Measurements from ENCODE around the gene AIM2.
"Not testable (repeated sequence)": the region's sequence is repeated elsewhere in the genome, so short reads cannot be mapped to it uniquely, and the experiment has no call there.

AIM2 gene, protein sequence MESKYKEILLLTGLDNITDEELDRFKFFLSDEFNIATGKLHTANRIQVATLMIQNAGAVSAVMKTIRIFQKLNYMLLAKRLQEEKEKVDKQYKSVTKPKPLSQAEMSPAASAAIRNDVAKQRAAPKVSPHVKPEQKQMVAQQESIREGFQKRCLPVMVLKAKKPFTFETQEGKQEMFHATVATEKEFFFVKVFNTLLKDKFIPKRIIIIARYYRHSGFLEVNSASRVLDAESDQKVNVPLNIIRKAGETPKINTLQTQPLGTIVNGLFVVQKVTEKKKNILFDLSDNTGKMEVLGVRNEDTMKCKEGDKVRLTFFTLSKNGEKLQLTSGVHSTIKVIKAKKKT

DNA sequence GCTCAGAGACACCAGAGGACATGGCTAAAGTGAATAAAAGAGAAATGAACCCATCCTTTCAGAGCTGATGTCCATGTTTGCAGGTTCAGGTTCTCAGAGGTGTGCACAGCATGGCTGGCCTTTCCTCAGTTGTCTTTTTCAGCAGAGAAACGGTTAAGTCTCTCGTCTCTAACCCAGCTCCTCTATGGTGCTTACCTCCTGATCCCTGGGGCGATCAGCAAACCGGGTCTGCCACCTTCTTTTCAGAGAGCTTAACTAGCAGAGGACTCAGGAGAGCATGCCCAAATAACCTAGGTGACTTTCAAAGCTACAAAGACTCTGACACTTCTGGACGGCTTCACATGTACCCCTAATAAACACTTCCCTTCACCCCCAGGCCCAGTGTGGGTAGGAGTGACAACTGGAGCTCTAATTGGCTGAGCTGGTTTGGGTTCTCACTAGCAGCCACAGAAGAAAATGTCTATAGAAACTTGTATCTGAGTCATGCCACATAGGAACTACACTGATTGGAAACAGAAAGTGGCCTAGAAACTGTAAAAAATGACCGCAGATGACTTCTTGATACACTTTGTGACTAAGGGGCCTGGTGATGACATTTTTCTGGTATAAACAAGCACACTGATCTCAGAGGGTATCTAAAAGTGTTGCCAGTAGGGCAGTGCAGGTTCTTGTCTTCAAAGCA, at the start of gene AIM2:
TSS of gene AIM2 (minus strand) at position 329 of the 682 bp plus-strand sequence. CDS start 3,267 bp downstream, outside the sequence.
- no peak for DNase-seq

DNA sequence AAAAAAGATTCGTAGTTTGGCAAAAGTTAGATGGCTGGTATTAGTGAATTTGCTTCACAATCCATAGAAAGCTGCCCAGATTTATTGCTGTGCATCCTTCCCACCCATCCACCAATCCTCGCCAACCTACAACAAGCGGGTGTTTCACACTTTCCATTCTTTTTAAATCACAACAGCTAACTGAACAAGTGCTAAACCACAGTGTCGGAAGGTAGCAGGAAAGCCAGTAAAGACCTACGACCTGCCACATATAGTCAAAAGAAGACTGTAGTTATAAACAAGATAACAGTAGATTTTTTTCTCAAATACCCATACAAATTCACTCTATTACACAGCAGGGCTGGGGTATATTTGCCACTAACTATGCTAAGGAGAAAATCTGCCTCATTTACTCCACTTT, 47.0 kb upstream of the AIM2 start:
- DNase-seq = no peak

DNA sequence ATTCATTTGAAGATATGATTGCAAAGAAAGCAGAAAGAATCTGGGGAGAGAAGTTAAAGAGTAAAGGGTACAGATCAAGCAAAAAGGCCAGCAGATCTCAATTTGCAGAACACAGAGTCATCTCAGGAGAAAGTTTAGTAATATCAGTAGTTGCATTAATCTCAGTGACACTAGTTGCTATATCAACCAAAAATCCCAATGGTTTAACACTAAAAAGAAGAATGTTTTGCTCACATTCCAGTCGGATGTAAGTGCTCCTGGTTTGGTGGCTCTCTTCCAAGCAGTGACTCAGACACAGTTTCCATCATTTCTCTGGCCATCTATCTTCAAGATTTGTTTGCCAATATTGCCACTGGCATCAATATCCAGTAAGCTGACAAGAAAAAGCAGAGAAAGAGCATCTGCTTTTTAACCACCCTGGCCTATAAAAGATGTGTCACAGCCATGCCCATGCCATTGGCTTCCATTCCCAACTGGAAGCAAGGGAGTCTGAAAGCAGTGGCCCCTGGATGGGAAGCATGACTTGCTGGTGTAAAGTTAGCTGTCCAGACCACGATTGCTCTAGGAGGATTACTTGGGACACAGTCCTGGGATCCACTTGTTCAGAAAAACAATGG, 45.5 kb upstream of the AIM2 start:
- no peak for DNase-seq

DNA sequence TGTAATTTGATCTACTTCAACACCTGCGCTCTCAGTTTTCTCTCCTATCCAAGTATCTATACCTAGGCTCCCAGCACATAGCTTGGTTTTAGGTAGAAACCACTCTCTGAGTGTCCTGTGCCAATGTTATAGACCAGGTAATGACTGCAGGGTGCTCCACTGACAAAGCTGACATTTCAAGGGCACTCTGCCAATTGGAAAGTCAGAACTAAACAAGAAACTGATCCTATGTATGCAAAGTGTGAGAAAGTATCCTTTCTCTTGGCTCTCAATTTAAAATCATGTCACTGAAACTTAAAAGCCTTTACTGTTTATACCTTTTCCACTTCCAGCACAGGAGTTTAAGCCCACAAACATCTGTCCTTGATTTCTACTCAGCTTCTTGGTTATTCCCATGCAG, 45.0 kb upstream of the AIM2 start:
- no peak for DNase-seq

DNA sequence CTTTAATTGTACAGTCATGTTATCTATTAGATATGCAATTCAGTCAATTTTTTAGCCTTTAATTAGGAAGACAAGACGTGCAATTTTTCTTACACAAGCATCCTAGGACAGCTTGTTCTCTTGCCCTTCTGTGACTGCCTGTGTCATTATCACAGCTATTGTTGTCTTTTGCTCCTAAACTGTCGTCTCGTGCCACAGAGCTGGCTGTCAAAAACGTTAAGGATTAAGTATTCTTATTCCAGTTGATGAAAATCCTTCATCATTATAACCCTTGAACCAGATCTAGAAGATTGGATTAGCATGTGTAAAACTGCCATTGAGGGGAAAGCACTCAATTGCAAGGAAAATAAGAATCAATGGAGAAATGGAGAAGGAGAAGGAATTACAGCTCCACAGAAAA, 43.8 kb upstream of the AIM2 start:
- DNase-seq = no peak

DNA sequence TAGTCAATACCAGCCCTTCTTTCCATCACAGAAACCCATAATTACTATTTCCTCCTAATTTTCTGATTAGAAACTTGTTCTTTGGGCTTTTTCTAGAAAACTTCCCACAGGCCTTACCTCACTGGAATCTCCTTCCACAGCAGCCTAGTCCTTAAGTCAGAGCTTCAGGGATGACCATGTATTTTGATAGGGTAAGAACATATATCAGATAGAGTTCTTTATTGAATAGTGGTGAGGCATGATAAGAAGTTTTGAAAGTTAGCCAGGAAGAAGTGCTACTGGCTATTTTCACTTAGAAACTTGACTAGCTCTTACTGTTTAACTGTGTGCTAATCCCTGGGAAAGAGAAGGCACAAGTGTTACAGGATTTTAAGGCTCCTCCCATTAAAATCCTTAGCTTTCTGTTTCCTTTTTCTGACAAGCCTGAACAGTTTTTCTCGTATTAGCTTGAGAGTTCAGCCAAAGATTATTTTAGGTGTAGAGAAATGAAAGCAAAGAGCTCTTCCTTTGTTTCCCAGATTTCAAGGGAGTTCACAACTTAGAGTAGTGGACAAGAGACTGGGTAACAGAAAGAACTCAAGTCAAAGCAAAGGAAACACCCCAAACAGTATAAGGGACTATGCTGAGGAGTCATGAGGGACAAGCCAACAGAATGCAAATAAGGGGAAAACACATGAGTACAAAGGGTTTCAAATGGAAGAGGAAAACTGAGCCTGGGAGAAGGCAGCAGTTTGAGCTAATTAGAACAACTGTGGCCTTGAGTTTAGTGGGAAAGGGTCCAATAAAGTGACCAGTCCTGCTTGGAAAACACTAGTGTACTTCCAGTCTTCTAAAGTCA, 37.2 kb upstream of the AIM2 start:
- no peak for DNase-seq

DNA sequence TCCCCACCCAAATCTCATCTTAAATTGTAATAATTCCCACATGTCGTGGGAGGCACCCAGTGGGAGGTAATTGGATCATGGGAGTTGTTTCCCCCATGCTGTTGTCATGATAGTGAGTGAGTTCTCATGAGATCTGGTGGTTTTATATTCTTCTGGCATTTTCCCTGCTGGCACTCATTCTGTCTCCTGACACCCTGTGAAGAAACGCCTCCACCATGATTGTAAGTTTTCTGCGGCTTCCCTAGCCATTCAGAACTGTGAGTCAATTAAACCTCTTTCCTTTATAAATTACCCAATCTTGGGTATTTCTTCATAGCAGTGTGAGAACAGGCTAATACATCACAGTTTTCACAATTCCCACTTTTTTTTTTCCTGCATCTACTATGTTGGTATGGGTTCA, 26.5 kb upstream of the AIM2 start:
- not testable (repeated sequence) for DNase-seq

DNA sequence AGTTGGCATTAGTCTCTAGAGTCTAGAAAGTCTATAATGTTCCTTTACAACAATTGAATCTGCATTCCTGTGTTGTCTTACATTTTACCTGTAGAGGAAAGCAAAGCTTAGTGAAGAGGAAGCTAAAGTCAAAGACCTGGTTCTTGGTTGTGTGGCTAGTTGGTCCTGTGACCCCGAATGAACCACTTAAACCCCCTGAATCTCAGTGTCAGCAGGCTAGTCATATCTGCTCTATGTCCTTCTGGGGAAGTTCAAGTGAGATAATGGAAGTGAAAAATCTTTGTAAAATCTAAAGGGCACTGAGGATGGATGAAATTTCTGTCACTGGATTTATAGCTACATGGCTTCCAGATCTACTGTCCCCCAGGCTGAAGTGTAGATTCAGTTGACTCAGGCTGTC, 24.0 kb upstream of the AIM2 start:
- DNase-seq = no peak

DNA sequence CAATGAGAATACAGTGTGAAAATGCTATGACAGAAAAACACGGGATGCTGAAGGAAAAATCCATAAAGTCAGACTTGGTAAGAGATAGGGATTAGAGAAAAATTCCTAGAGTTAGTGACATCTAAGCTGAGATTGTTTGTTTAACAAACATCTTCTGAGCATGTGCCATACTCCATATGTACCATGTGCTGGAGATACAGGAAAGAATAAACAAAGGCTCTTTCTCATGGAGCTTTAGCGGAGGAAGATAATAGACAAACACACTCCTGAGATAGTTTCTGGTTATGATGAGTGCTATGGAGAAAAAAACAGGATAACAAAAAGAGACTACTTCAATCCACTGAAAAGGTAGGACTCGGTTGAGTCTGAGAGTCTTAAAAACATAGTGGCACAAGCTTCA, 22.0 kb upstream of the AIM2 start:
- DNase-seq = no peak

DNA sequence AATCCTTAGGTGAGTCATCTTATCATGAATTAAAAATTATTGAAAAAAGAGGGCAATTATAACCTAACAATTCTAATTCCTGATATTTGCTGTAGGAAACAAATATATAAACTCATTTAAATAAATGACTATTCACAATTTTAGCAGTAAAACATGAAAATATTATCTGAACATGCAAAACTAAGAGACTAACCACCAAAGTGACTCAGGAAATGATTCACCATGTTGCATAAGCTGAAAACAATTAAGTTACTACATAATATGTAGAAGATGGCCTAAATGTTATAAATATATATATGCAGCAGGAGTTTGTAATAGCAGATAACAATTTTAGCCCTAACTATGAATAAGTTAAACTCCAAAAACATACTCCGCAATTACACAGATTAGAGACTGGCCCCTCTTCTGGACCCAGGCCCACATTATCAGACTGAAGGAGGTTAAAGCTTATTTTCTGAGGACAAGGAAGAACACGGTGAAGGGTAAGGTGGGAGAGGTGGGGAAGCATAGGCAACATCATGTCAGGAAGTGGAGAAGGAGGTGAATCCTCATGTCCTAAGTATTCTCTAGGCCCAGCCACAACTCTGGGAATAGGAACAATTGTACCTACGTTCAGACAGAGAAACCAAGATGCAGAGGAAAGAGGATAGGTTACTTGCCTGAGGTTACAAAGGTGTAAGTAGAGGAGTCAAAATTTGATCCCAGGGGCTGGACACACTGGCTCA, 15.6 kb upstream of the AIM2 start:
- no peak for DNase-seq

DNA sequence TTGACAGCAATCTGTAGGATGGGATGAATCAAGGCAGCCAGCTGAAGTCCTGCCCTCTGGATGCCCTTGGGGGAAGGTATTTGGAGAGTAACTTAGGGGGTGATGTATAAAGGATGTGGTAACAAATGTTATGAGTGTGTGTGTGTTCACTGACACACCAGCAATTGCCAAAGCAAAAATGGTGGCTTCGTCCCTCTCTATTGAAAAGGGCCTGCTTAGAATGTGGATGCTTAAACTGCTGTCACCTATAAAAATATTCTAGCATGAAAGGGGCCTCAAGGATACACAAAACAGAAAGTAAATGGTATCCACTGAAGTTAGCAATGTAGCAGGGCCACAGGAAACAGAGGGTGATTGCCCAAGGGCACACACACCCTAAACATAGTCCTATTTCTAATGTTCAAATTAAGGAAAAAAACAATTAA, 15.1 kb upstream of the AIM2 start:
- no peak for DNase-seq

DNA sequence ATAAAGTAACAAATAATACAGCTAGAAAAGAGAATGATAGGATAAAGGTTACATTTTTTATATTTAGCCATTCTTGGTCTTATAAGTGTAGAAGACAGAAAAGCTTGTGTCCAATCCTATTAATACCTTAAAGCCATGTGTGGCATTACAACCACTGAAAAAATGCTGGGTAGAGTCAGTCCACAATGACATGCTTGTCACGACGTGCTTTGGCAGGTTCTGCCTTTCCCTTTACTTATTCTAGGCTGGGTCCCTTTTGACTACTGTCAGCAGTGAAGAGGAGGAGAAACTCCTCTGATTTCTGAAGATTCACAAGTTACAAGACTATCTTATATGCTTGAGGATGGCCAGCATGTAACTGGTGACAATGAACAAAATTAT, 14.6 kb upstream of the AIM2 start:
- no peak for DNase-seq

DNA sequence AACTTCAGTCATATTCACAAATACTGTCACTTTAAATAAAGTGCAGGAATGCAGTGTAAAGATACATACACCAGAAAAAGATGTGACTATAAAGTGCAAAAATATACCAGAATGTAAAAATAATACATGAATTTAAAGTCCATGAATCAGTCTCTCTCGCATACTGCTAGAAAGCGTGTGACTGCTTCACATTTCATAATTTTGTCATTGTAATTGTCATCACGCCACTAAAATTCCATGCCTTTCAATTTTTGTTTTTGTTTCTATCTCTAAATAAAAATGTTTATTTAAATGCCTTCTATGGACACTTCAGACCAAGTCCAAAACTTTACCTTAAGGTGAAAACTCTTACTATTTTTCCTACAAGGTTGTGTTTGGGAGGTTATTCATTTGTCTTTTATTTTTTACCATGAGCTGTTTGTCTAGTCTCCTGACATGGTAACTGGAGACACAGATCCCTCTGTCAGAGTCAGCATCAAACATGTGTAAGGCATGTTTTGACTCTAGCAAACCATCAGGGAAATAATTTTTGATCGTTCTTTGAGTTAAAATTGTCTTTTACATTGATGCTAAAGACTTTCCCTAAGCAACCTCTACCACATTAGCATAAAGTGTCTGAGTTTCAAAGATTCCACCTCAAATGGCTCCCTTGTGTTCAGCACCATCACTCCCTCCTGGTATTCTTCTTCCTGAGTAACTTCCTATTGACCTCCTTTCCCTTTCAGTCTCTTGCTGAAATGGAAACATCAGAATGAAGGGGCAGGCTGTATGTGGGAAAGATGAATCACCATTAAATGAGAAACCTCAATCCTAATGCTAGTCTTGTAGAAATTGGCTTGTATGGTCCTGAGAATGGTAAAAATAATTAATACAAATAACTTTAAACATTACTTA, 14.0 kb upstream of the AIM2 start:
- no peak for DNase-seq

DNA sequence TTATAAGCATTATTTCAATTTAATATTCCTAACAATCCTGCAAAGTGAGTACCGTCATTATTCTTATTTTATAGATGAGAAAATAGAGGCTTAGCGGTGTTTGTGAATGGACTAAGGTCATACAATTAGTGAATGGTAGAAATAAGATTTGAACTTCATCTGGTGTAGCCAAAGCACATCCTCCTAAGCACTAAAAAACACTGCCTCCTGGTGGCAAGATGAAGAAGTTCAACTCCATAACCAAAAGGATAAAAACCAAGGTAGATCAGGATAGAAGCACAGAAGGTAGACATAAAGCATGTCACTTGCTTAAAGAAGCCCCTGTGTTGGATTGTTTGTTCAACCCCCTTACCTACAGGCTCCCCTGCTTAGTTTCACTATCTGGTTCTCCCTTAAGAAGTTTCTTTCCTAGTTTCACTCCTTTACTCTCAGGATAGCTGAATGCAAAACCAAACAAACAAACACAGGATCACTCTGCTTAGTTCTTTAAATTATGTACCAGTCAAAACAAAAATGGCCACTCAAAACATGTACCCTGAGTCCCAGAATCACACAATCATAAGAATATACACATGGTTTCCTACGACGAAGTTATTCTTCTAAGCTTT, 12.7 kb upstream of the AIM2 start:
- peak in 1 of 3 experiments; percentile 33 for DNase-seq

DNA sequence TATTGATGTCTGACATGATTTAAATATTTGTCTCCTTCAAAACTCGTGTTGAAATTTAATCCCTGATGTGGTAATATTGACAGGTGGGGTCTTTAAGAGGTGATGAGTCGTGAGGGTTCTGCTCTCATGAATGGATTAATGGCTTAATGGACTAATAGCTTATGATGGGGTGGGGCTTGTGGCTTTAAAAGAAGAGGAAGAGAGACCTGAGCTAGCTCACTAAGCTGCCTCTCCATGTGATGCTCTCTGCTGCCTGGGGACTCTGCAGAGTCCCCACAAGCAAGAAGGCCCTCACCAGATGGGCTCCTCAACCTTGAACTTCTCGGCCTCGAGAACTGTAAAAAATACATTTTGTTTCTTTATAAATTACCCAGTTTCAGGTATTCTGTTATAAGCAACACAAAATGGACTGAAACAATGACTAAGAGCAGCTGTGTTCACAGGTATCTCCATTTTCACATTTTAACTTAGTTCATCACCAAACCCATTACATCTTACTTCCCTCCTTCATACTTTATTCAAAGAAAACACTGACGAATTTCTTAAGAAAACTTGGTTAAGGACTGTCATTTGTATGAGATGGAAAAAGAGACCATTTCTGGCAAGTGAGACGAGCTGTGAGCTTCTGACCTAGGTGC, 12.1 kb upstream of the AIM2 start:
- no peak for DNase-seq

DNA sequence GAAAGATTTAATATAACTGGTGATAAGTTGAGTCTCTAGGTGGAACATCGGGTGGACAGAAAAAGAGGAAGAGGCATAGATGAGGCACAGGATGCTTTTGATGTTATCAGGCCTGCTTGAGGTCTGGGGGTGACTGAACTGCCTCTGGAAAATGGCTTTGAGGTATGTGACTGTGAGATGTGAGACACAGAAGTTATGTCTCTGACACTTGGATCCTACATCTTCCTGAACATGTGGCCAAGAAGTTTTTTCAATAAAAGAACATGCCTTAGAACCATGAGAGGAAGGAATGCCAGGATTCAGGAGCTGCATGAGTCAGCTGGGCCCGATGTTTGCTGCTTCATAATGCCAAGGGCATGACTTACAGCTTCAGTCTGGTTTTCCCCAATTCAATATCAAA, 11.5 kb upstream of the AIM2 start:
- no peak for DNase-seq

DNA sequence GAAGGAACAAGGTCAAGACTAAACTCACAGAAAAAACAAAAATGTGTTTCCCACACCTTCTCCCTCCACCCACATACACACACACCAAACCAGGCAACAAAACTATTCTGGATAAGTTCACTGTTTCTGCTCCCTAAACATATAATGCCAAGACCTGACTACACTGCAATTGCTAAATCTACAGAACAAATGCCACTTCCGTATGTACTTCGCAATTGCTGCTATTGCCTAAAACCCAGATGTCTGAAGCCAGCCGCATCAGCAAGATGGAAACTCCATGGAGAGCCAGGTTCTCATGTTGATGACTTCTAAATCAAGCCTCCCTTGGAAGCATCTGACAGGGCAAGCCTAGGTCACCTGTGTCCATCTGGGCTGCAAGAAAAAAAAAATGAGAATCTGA, 8.3 kb upstream of the AIM2 start:
- DNase-seq = no peak

DNA sequence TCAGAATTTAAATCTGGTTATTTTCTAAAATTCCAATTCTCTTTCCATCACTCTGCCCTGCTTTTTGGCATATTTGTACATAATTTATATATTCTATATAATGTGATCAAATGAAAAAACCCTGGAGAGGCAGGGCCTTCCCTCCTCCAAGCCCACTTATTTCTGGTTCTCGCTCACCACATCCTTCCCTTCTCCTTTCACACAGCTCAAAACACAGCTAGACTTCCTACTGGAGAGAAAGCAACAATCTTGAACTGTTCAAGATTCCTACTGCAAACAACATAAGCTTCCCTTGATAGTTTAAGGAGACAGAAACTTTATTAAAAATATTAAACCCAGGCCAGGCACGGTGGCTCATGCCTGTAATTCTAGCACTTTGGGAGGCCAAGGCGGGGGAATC, 7.6 kb upstream of the AIM2 start:
- DNase-seq = no peak

DNA sequence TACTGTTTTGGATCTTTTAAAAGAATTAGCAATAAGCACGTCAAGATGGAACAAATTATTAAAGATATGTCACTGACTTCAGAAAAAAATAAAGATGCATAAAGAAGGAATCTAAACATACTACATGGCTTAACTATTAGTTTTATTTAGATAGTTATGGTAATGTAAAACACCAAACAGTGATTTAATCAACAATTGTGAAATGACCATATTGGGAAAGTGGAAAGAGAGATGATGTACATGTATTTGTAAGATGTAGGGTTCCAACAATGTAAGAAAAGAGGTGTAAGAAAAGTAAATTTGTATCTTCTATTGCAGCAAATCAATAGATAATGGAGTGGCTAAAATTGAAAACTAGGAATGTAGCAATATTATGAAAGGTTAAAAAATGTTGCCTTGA, 6.4 kb upstream of the AIM2 start:
- DNase-seq = no peak

DNA sequence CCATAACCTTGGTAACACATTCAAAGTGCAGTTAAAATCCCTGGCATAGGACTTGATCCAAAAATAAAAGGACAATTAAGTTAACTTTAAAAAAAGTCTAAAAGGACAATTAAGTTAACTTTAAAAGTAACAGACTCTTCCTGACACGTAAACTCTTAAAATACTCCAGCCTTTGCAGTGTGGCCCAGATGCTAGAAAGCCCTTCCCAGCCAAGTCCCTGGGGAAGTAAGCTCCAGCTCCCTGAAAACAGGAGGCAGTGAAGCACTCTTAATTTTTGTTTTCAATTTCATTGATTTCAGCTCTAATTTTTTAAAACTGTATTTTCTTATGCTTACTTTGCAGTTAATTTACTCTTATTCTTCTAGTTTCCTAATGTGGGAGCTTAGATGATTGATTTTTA, 5.1 kb upstream of the AIM2 start:
- DNase-seq = no peak

DNA sequence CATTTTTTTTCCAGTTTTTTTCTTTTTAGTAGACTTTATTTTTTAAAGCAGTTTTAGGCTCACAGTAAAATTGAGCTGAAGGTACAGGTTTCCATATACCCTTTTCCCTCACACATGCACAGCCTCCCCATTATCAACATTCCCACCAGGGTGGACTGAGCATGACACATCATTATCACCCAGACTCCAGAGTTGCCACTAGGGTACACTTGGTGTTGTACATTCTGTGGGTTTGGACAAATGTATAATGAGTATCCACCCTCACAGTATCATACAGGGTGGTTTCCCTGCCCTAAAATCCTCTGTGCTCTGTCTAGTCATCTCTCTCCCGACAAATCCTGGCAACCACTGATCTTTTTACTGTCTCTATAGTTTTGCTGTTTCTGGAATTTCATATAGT, 3.0 kb upstream of the AIM2 start:
- no peak for DNase-seq

All from NCI-H1417 (cell line).